C4-2B (cell line): ENCODE results near the gene LRRC23.

Source experiments
- CTCF ChIP-seq: fragments of 450-650 bp; conservative IDR thresholded peaks from 2 replicates; pipeline ENCODE4 v1.5.1; 2017; ENCODE audit warnings: mild to moderate bottlenecking
- ZFX ChIP-seq: fragments of 450-650 bp; IDR thresholded peaks from 2 replicates; pipeline ENCODE4 v1.6.1; 2017

- TF ChIP-seq CTCF: no peak
- TF ChIP-seq ZFX: no peak
Observed at GRCh38 chr12:6934110-6934509, 29.5 kb downstream of the LRRC23 start.
